HepG2 (cell line): ENCODE data around the gene ART1. TPM values are rescaled to one million over a fixed set of nuclear protein-coding genes. Genes with fewer than 3 reads are reported as not detected.

Experiments
- ATAC-seq: fragments of 200-7000 bp; cut with Tn5 transposase; 3 replicates; pipeline ENCODE4 v1.9.1; 2020; ENCODE audit warnings: mild to moderate bottlenecking, moderate library complexity
- BruUV-seq: library from RNA; stranded (reverse); fragments of 400-500 nt; replicated peaks from 2 replicates; lab custom pipeline; 2021; lab: Mats Ljungman, UMichigan
- CTCF ChIA-PET: fragments of 300-600 bp; formaldehyde crosslinking; extraction: SDS; loops from one replicate; lab custom pipeline; 2021; ENCODE audit warnings: low total read pairs, inconsistent platforms, low intra/inter-chr PET ratio; lab: Yijun Ruan, JAX
- POLR2A ChIA-PET: fragments of 350-600 bp; sonication (Branson Sonifier 250); formaldehyde crosslinking; loops from one replicate; lab custom pipeline; 2020; ENCODE audit warnings: antibody characterized with exemption, inconsistent platforms; lab: Yijun Ruan, JAX
- DNase-seq: peaks from one replicate; pipeline ENCODE4 v3.0.0-alpha.2; 2015; ENCODE audit warnings: low spot score
- FAIRE-seq: peaks from 3 replicates; lab custom pipeline; 2011; peaks lifted over from hg19 to GRCh38; lab: Jason Lieb, UNC
- H2AFZ ChIP-seq: one replicate; pipeline ENCODE4 v1.6.1; 2011; ENCODE audit warnings: low read length, inconsistent platforms
- H3K27ac ChIP-seq: fragments of 300-600 bp; 3 replicates; pipeline ENCODE4 v1.8.0; 2011; ENCODE audit warnings: mixed run types, mild to moderate bottlenecking, mixed read lengths, low read length, inconsistent platforms; ENCODE audit not compliant: insufficient read depth; ENCODE audit errors: extremely low read length
- H3K27me3 ChIP-seq, 2 experiments: fragments of 200-600 bp in 1 of 2; 2 replicates in 1 of 2; 3 replicates in 1 of 2; pipeline versions ENCODE4 v1.6.0 to v1.8.0; 2011; ENCODE audit warnings: low read length in 2 of 2, mild to moderate bottlenecking in 2 of 2, moderate library complexity in 2 of 2, inconsistent platforms in 1 of 2; ENCODE audit not compliant: insufficient read depth in 2 of 2, control insufficient read depth in 1 of 2
- H3K36me3 ChIP-seq, 2 experiments: fragments of 200-600 bp in 1 of 2; replicated peaks in 1 of 2; 2 replicates in 1 of 2; 3 replicates in 1 of 2; pipeline versions ENCODE4 v1.5.1 to v1.8.0; 2011; ENCODE audit warnings: low read length in 2 of 2, inconsistent platforms in 1 of 2; ENCODE audit not compliant: insufficient read depth in 2 of 2, control insufficient read depth in 1 of 2
- H3K4me1 ChIP-seq: 2 replicates; pipeline ENCODE4 v1.5.1; 2012; ENCODE audit warnings: low read length, inconsistent platforms; ENCODE audit not compliant: insufficient read depth
- H3K4me2 ChIP-seq: 2 replicates; pipeline ENCODE4 v1.6.0; 2011; ENCODE audit warnings: low read depth, low read length, inconsistent platforms
- H3K4me3 ChIP-seq, 3 experiments: fragments of 200-600 bp in 1 of 3; sonication (generic), shearing (Covaris generic) in 1 of 3; replicated peaks in 1 of 3; 2 replicates each; pipeline ENCODE4 v1.5.1; 2011 to 2016; ENCODE audit warnings: low read length in 3 of 3, inconsistent platforms in 2 of 3, low read depth in 2 of 3, mild to moderate bottlenecking in 2 of 3, control low read depth in 1 of 3, mixed read lengths in 1 of 3; ENCODE audit not compliant: insufficient read depth in 1 of 3
- H3K79me2 ChIP-seq: one replicate; pipeline ENCODE4 v1.6.1; 2011; ENCODE audit warnings: low read length, inconsistent platforms; ENCODE audit not compliant: insufficient read depth
- H3K9ac ChIP-seq: 2 replicates; pipeline ENCODE4 v1.6.0; 2011; ENCODE audit warnings: mild to moderate bottlenecking, low read depth, low read length, inconsistent platforms; ENCODE audit not compliant: insufficient read depth
- H3K9me3 ChIP-seq: 2 replicates; pipeline ENCODE4 v1.5.1; 2012; ENCODE audit warnings: mild to moderate bottlenecking, low read length
- H4K20me1 ChIP-seq: 2 replicates; pipeline ENCODE4 v1.6.0; 2011; ENCODE audit warnings: inconsistent platforms, mild to moderate bottlenecking, low read length, moderate library complexity; ENCODE audit not compliant: insufficient read depth
- CREBL2 ChIP-seq: sonication (generic); formaldehyde crosslinking; IDR thresholded peaks from 2 replicates; pipeline ENCODE4 v1.8.1; 2023; ENCODE audit warnings: missing genetic modification reagents, mild to moderate bottlenecking, borderline replicate concordance
- IKZF4 ChIP-seq: sonication (generic); formaldehyde crosslinking; IDR thresholded peaks from 2 replicates; pipeline ENCODE4 v1.5.1; 2020; ENCODE audit warnings: borderline replicate concordance, mild to moderate bottlenecking, low read depth, missing genetic modification reagents; ENCODE audit errors: not compliant biosample characterization
- JUNB ChIP-seq: sonication (generic); formaldehyde crosslinking; IDR thresholded peaks from 2 replicates; pipeline ENCODE4 v1.8.0; 2022; ENCODE audit warnings: missing genetic modification reagents, mild to moderate bottlenecking, borderline replicate concordance
- NR2C2 ChIP-seq: sonication (generic); formaldehyde crosslinking; IDR thresholded peaks from 2 replicates; pipeline ENCODE4 v1.4.0; 2020; ENCODE audit warnings: missing genetic modification reagents, mild to moderate bottlenecking, moderate library complexity, borderline replicate concordance
- RAD51 ChIP-seq: fragments of 450-650 bp; IDR thresholded peaks from 2 replicates; pipeline ENCODE4 v1.6.1; 2016; ENCODE audit warnings: borderline replicate concordance
- SKI ChIP-seq: fragments of 450-650 bp; IDR thresholded peaks from one replicate; pipeline ENCODE4 v1.6.1; 2018; ENCODE audit warnings: mild to moderate bottlenecking; ENCODE audit not compliant: partially characterized antibody
- ZNF674 ChIP-seq: sonication (generic); formaldehyde crosslinking; IDR thresholded peaks from 2 replicates; pipeline ENCODE4 v1.5.0; 2020; ENCODE audit warnings: low read depth, mild to moderate bottlenecking, missing genetic modification reagents
- WGBS: methylation state at CpG from one replicate; pipeline ENCODE4 v1.1.6; 2017; ENCODE audit warnings: low lambda C conversion rate; 5-methylcytosine and 5-hydroxymethylcytosine counted together
- in situ Hi-C: cut with HindIII; loops from 2 replicates; pipeline ENCODE4 v1.10.0; 2017; ENCODE audit warnings: low pct_unique_long_range_greater_than_20kb; ENCODE audit not compliant: extremely low pct_ligation_motif_present
- intact Hi-C: fragments of 100-400 bp; cut with micrococcal nuclease; formaldehyde crosslinking; loops from one replicate; pipeline ENCODE4 v1.10.0; 2022; ENCODE audit not compliant: unreplicated experiment
- polyA plus RNA-seq, 8 experiments: library from polyadenylated mRNA; depleted of rRNA in 3 of 8; stranded (reverse) in 7 of 8; unstranded in 1 of 8; fragments of >200 nt; fragmentation: Illumina TruSeq in 4 of 8; extraction: Trizol in 4 of 8; gene quantifications; 2 replicates each; pipeline versions ENCODE4 v1.2.1 to v1.2.3, GENCODE V29; 2011 to 2016; ENCODE audit warnings: low read depth in 4 of 8, missing spikeins in 1 of 8, mixed read lengths in 1 of 8; ENCODE audit not compliant: insufficient read depth in 1 of 8
- total RNA-seq, 5 experiments: library from RNA; depleted of rRNA; stranded (reverse); fragments of >200 nt; fragmentation: Illumina TruSeq; extraction: Trizol; gene quantifications; 2 replicates each; pipeline ENCODE4 v1.2.3, GENCODE V29; 2016; ENCODE audit warnings: low read depth in 1 of 5

Gene ART1
- total and polyA plus RNA-seq, 2 of the 13 experiments (the other 11 are each of a cell fraction or from before 2014, with no cell fraction given): not detected

GRCh38 chr11:3623767-3624458 is 21.0 kb upstream of the ART1 start:
- POLR2A ChIA-PET: no interaction called here
- Histone ChIP-seq H3K4me3 (no peak overlapping the region), H4K20me1 (no peaks in the 10 kb centered on the region), H3K27me3 (peaks cover 1 to 12% of the 10 kb centered on the region in 2 experiments; a peak in 1 of 5 replicates), H2AFZ (no peak overlapping the region), H3K4me1 (no peaks in the 10 kb centered on the region), H3K9ac (no peak overlapping the region), H3K9me3 (no peaks in the 10 kb centered on the region), H3K27ac (no peak overlapping the region), H3K4me2 (no peak overlapping the region), H3K79me2 (no peaks in the 10 kb centered on the region), H3K36me3 (no peaks in the 10 kb centered on the region)
- in situ Hi-C loops (no loop called here), intact Hi-C loops (no loop called here)
- DNase-seq: no peak
- no peak for ATAC-seq
- CTCF ChIA-PET: no interaction called here
- 29% methylated on average over 7 of the region's 8 CpGs for WGBS
- BruUV-seq: no TSS peak
- no peak for FAIRE-seq
- TF ChIP-seq RAD51 (no peak), IKZF4 (CRISPR knock-in tag) (no peak), CREBL2 (CRISPR knock-in tag) (no peak), SKI (no peak), NR2C2 (CRISPR knock-in tag) (no peak), ZNF674 (CRISPR knock-in tag) (no peak), JUNB (CRISPR knock-in tag) (no peak)
